ENCODE data around the gene PTPN11.

DNA sequence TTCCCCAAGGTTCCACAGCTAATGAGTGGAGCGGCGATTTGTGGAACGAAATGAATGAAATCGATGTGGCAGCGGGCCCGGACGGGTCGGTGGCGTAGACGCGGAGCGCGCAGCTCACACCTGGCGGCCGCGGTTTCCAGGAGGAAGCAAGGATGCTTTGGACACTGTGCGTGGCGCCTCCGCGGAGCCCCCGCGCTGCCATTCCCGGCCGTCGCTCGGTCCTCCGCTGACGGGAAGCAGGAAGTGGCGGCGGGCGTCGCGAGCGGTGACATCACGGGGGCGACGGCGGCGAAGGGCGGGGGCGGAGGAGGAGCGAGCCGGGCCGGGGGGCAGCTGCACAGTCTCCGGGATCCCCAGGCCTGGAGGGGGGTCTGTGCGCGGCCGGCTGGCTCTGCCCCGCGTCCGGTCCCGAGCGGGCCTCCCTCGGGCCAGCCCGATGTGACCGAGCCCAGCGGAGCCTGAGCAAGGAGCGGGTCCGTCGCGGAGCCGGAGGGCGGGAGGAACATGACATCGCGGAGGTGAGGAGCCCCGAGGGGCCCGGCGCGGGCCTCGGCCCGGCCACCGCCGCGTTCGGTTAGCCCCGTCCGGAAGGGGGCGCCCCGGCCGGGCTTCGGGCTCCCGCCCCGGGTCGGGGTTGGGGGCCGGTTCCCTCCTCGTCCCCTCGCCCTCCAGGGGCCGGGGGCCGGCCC lies at the start of gene PTPN11:
- peak; percentile 53; the same call in 1 of the 2 replicates for TF ChIP-seq MYC (IDR thresholded peaks at IDR 0.05; ENCODE audit: low read depth, low read length)
- TF ChIP-seq, protein P1, sequence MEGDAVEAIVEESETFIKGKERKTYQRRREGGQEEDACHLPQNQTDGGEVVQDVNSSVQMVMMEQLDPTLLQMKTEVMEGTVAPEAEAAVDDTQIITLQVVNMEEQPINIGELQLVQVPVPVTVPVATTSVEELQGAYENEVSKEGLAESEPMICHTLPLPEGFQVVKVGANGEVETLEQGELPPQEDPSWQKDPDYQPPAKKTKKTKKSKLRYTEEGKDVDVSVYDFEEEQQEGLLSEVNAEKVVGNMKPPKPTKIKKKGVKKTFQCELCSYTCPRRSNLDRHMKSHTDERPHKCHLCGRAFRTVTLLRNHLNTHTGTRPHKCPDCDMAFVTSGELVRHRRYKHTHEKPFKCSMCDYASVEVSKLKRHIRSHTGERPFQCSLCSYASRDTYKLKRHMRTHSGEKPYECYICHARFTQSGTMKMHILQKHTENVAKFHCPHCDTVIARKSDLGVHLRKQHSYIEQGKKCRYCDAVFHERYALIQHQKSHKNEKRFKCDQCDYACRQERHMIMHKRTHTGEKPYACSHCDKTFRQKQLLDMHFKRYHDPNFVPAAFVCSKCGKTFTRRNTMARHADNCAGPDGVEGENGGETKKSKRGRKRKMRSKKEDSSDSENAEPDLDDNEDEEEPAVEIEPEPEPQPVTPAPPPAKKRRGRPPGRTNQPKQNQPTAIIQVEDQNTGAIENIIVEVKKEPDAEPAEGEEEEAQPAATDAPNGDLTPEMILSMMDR (IDR thresholded peaks at IDR 0.05; ENCODE audit: low read depth, low read length), result peak; percentile 47
- TF ChIP-seq POLR2A (IDR thresholded peaks at IDR 0.05; ENCODE audit: extremely low read depth, insufficient read length), result peak; percentile 99
- TF ChIP-seq, protein P2, sequence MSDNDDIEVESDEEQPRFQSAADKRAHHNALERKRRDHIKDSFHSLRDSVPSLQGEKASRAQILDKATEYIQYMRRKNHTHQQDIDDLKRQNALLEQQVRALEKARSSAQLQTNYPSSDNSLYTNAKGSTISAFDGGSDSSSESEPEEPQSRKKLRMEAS (IDR thresholded peaks at IDR 0.05; ENCODE audit: low read depth, low read length), result peak; percentile 49; the same call in 1 of the 2 replicates
